ENCODE results near the gene SPATA31D3.
"Not testable (repeated sequence)": the region's sequence is repeated elsewhere in the genome, so short reads cannot be mapped to it uniquely, and the experiment has no call there.

The SPATA31D3 gene

DNA sequence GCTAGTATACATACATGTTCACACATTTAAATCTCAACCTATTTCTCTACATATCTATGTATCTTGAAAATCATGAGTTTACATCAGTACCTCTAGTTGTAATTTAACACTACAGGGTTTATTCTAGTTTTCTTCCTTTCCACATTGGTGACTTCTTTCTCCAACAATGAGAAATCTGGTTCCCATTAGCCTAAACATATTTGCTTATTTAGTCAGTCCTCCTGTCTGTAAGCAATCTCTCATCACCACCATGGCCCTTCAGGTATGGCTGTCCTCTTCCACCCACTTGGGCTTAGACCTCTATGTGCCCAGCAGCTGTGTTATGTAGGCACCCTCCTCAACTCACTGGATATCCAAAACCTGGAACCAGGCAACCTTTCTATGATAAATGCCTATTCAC, 37.3 kb downstream of the SPATA31D3 start:
- DNase-seq = no peak

GRCh38 chr9:81981883-81982282, 38.6 kb downstream of the SPATA31D3 start:
- DNase-seq = no peak

DNA sequence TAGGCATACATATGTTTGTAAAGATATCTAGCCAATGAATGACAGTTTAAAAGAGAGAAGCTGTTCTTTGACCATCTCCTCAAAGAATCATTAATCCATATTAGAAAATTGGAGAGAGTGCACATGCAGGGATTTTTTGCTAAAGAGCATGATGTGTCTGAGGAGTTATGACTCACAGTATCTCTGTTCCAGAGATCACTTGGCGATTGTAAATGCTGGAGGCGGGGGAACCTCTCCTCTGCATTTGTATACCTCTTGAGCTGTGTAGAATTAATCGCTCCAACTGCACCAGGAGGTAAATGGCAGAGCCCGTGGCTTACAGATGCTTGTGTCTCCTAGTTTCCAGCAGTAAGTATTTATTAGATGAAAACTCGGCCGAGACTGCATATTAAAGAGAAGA, 41.6 kb downstream of the SPATA31D3 start:
- no peak for DNase-seq

DNA sequence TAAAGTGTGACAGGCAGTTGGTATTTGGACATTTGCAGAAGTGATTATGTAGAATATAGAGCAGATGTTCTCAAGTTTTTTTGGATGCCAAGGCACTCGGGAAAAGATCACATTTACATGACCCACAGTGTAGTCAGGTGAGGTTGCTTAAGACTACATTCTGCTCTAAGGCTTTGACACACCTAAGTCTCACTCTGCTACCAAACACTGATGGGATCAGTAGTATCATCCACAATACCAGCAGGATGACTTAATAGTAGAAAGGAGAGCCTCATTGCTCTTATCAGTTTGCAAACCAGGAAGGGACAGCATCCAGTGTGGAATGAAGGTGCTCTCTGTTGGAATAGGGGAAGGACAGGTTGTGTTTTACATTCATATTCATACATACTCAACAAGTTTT, 42.8 kb downstream of the SPATA31D3 start:
- DNase-seq = no peak

GRCh38 chr9:81988472-81988871, 45.2 kb downstream of the SPATA31D3 start, which contains the start of gene SPATA31D1:
Gene SPATA31D1 (plus strand): TSS chr9:81988772. CDS start chr9:81988819, 47 bp downstream.
- DNase-seq = not testable (repeated sequence)

- no peak for DNase-seq
Observed at GRCh38 chr9:81989700-81990099, 46.4 kb downstream of the SPATA31D3 start.

DNA sequence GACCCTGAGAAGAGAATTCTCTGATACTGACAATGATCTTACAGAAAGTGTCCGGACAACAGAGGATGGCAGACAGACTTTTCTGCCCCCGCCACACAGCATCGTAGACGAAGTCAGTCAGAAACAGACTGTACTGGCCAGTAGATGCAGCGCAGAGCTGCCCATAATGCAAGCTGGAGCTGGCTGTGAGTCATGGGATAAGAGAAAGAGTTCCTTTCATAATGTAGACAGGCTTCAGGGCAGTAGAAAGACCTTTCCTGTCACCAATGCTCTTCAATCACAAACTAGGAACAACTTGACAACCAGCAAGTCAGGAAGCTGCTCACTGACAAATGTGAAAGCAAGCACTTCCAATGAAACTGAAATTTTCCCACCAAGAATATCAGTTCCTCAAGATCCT, 50.4 kb downstream of the SPATA31D3 start:
- no peak for DNase-seq
